ENCODE results near the gene GDF3.

GRCh38 chr12:7646178-7646475, 49.4 kb downstream of the GDF3 start:
- TF ChIP-seq REST (IDR thresholded peaks at IDR 0.05; ENCODE audit: unreplicated experiment) (no peak), EZH2phosphoT487 (IDR thresholded peaks at IDR 0.05; ENCODE audit: unreplicated experiment) (no peak), ZNF462 (CRISPR knock-in tag; IDR thresholded peaks at IDR 0.05) (no peak)
- TF ChIP-seq, protein P1, sequence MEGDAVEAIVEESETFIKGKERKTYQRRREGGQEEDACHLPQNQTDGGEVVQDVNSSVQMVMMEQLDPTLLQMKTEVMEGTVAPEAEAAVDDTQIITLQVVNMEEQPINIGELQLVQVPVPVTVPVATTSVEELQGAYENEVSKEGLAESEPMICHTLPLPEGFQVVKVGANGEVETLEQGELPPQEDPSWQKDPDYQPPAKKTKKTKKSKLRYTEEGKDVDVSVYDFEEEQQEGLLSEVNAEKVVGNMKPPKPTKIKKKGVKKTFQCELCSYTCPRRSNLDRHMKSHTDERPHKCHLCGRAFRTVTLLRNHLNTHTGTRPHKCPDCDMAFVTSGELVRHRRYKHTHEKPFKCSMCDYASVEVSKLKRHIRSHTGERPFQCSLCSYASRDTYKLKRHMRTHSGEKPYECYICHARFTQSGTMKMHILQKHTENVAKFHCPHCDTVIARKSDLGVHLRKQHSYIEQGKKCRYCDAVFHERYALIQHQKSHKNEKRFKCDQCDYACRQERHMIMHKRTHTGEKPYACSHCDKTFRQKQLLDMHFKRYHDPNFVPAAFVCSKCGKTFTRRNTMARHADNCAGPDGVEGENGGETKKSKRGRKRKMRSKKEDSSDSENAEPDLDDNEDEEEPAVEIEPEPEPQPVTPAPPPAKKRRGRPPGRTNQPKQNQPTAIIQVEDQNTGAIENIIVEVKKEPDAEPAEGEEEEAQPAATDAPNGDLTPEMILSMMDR (conservative IDR thresholded peaks at IDR 0.05; ENCODE audit: low read depth in 2 of 2), result no peak
